ENCODE measurements around the gene PRKCA.

PRKCA gene

DNA sequence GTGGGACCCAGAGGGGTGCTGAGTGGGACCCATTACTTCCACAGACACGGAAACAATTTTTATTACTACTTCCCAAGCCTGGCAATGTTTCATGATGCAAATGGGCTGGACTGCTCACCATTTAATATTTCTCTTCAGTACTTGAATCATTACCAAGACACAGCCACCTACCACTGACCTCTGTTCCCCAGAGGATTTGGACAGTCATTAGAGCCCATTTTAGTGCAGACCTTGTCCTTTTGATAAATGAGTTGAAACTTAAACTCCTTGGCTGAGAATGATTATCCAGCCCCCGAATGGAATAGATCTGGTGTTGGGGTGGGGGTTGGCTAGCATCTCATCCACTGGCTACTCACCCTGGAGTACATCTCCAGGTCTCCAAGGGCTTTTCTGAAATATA, 39.6 kb upstream of the PRKCA start:
- no peak for TF ChIP-seq CTCF (IDR thresholded peaks at IDR 0.05; ENCODE audit: low read depth, low read length)
- Histone ChIP-seq H3K4me3 (ENCODE audit: low read depth, low read length) (no peak overlapping the region), H3K36me3 (no peaks in the 10 kb centered on the region), H3K4me1 (no peaks in the 10 kb centered on the region), H3K9me3 (no peaks in the 10 kb centered on the region), H3K27me3 (no peaks in the 10 kb centered on the region)
- no peak for DNase-seq

GRCh38 chr17:66264696-66265095, 37.7 kb upstream of the PRKCA start:
- no peaks in the 10 kb centered on the region for H3K4me1 ChIP-seq
- no peak overlapping the region for H3K4me3 ChIP-seq (ENCODE audit: low read depth, low read length)
- no peak for TF ChIP-seq CTCF (IDR thresholded peaks at IDR 0.05; ENCODE audit: low read depth, low read length)
- no peak for DNase-seq
- H3K9me3 ChIP-seq = no peaks in the 10 kb centered on the region
- no peaks in the 10 kb centered on the region for H3K36me3 ChIP-seq
- H3K27me3 ChIP-seq = no peaks in the 10 kb centered on the region

- Histone ChIP-seq H3K27me3 (no peaks in the 10 kb centered on the region), H3K9me3 (peaks cover 2% of the 10 kb centered on the region; the same call in 1 of the 2 replicates), H3K4me1 (no peaks in the 10 kb centered on the region), H3K36me3 (no peaks in the 10 kb centered on the region), H3K4me3 (ENCODE audit: low read depth, low read length) (no peak overlapping the region)
- no peak for DNase-seq
- no peak for TF ChIP-seq CTCF (IDR thresholded peaks at IDR 0.05; ENCODE audit: low read depth, low read length)
These were observed 34.0 kb upstream of the PRKCA start for GRCh38 chr17:66268247-66268927.

GRCh38 chr17:66270106-66270505, 32.3 kb upstream of the PRKCA start:
- Histone ChIP-seq H3K9me3 (peaks cover 2% of the 10 kb centered on the region; the same call in 1 of the 2 replicates), H3K27me3 (no peaks in the 10 kb centered on the region), H3K4me1 (no peaks in the 10 kb centered on the region), H3K4me3 (ENCODE audit: low read depth, low read length) (no peak overlapping the region), H3K36me3 (no peaks in the 10 kb centered on the region)
- TF ChIP-seq CTCF (IDR thresholded peaks at IDR 0.05; ENCODE audit: low read depth, low read length) = no peak
- DNase-seq = no peak

GRCh38 chr17:66271512-66271911, 30.9 kb upstream of the PRKCA start:
- no peaks in the 10 kb centered on the region for H3K27me3 ChIP-seq
- no peaks in the 10 kb centered on the region for H3K36me3 ChIP-seq
- no peak for DNase-seq
- peaks cover 2% of the 10 kb centered on the region; the same call in 1 of the 2 replicates for H3K9me3 ChIP-seq
- TF ChIP-seq CTCF (IDR thresholded peaks at IDR 0.05; ENCODE audit: low read depth, low read length) = no peak
- peaks cover 2% of the 10 kb centered on the region; the same call in 1 of the 2 replicates for H3K4me1 ChIP-seq
- H3K4me3 ChIP-seq (ENCODE audit: low read depth, low read length) = no peak overlapping the region

DNA sequence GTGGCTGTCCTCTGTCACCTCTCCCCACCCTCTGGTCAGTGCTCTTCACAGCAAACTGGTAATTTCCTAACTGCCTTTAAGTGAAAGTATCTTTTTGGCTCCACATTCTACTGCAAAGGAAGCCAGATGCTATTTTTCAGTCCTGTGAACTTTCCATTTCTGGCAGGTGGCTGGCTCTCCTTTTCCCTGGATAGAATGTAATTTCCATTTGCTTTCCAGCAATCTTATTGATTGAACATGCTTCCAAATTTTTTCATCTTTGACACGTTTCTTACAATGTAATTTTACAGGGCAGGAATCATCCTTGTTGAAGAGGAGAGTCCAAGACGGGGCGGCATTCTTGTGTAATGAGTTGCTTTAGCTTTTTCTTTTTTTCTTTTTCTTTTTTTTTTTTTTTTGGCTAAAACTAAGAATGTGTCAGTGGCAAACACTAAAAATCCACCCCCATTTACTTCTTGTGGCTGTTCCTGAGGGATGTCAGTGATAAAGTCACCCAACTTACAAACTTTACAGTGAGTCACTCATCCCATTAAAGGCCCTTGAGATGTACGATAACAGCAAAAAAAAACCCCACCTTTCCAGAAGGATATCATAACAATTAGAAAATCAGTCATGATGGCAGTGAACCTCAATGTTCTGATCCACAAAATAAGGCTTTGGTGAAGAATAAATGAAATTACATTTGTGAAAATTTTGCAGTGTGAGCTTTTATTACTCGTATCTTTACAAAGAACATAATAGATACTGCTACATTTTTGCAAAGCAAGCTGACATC, 29.4 kb upstream of the PRKCA start:
- no peaks in the 10 kb centered on the region for H3K27me3 ChIP-seq
- H3K9me3 ChIP-seq = peaks cover 2% of the 10 kb centered on the region; the same call in 1 of the 2 replicates
- no peaks in the 10 kb centered on the region for H3K36me3 ChIP-seq
- no peak for DNase-seq
- no peak overlapping the region for H3K4me3 ChIP-seq (ENCODE audit: low read depth, low read length)
- TF ChIP-seq CTCF (IDR thresholded peaks at IDR 0.05; ENCODE audit: low read depth, low read length) = no peak
- peaks cover 3% of the 10 kb centered on the region; the same call in 1 of the 2 replicates for H3K4me1 ChIP-seq
